ENCODE data around the gene MYBBP1A. TPM values are rescaled to one million over a fixed set of nuclear protein-coding genes. Genes with fewer than 3 reads are reported as not detected.
A peak's percentile ranks its signal among the peaks of the same experiment; 100 is the strongest.
"Not testable (repeated sequence)": the region's sequence is repeated elsewhere in the genome, so short reads cannot be mapped to it uniquely, and the experiment has no call there.

MYBBP1A gene
- total and polyA plus RNA-seq, 9 of the 15 experiments (the other 6 are each of a cell fraction or from before 2014, with no cell fraction given) = 2.0 to 114 (median 47.2) TPM

DNA sequence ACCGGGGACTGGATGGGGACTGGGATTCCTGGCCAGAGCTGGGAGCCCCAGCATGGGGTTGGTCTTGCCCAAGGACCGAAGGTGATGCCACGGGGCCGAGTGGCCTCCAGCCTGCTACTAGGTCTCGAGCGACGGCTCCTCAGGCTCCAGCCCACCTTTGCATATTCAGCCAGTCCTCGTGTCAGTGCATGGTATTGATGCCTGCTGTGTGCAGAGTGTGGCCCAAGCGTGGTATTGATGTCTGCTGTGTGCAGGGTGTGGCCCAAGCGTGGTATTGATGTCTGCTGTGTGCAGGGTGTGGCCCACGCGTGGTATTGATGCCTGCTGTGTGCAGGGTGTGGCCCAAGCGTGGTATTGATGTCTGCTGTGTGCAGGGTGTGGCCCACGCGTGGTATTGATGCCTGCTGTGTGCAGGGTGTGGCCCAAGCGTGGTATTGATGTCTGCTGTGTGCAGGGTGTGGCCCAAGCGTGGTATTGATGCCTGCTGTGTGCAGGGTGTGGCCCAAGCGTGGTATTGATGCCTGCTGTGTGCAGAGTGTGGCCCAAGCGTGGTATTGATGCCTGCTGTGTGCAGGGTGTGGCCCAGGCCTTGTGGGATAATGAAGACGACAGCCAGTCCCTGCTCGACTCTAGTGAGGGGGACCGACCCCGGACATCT, 40.6 kb upstream of the MYBBP1A start:
- intact Hi-C loops (cut with micrococcal nuclease); H3K4me2 ChIP-seq (ENCODE audit: insufficient read depth, low read length); H2AFZ ChIP-seq (ENCODE audit: low read depth, low read length); H3K9ac ChIP-seq (ENCODE audit: insufficient read depth in 1 of 2, low read depth in 2 of 2, low read length in 2 of 2); H3K9me1 ChIP-seq (ENCODE audit: control insufficient read depth, insufficient read depth, low read length); ATAC-seq; FAIRE-seq; H3K27ac ChIP-seq (ENCODE audit: extremely low read depth, low read depth, low read length); H3K9me3 ChIP-seq (replicated peaks; ENCODE audit: control insufficient read depth, insufficient read depth, low read depth, low read length); H3K79me2 ChIP-seq (ENCODE audit: control insufficient read depth, insufficient read depth, low read length); CTCF ChIA-PET (ENCODE audit: low intra/inter-chr PET ratio); H3K4me3 ChIP-seq; H3K36me3 ChIP-seq (ENCODE audit: control insufficient read depth, insufficient read depth, low read length); DNase-seq (ENCODE audit: extremely low read depth in 1 of 4, low spot score in 3 of 4); in situ Hi-C loops (cut with MboI); BruUV-seq (replicated peaks): not testable (repeated sequence)
- H3K27me3 ChIP-seq (ENCODE audit: control insufficient read depth in 2 of 2, insufficient read depth in 2 of 2, low read length in 2 of 2) = peaks cover 4 to 82% of the 10 kb centered on the region in 2 experiments; a peak in 4 of 5 replicates
- 0 out of 2 replicates have a peak, but pooled peaks cover 10% of the 10 kb centered on the region for H4K20me1 ChIP-seq (replicated peaks; ENCODE audit: control insufficient read depth, insufficient read depth, low read length)
- WGBS (ENCODE audit: insufficient coverage, low coverage, missing lambda C conversion rate) = 22% methylated on average over 11 of the region's 23 CpGs
- H3K4me1 ChIP-seq (replicated peaks in 1 of 2; ENCODE audit: control insufficient read depth in 2 of 2, insufficient read depth in 2 of 2, low read length in 2 of 2) = peaks cover 0 to 21% of the 10 kb centered on the region in 2 experiments; a peak in 3 of 5 replicates
- POLR2A ChIA-PET = interaction anchor here (0.7 to 0.9 kb wide), 2 partner anchors 9 to 41 kb away, joined by 3 to 5 read pairs; partner anchors contain the start of gene MYBBP1A
- TF ChIP-seq ZKSCAN8 (CRISPR knock-in tag; IDR thresholded peaks at IDR 0.05) = peak; percentile 96

DNA sequence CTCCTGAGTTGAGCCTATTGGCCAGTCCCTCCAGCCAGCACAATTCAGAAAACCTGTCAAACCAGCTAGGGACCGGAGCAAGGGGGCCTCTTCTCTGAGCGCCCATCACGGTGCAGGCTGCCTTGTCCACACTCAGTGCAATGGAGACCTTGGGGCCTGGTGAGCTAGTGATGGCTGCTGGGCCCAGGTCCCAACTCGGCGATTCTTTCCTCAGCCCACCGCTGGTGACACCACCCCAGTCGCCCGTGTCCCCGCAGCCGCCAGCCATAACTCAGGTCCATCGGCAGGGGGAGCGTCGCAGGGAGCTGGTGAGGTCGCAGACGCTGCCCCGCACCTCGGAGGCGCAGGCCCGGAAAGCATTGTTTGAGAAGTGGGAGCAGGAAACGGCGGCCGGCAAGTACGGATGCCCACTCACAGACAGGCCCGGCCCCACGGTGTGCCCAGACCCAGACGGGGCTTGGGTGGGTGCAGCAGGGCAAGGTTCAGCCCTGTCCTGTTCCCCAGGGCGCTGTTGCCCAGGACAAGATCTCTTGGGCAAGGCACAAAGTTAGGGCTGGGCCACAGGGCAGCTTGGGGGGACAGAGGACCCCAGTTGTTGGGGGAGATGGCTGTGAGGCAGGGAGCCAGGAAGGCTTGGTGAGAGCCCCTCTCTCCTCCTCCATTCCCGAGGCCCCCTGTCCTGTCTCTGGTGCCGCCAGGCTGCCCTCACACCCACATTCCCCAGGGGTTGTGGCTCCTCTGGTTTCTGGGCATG, 39.9 kb upstream of the MYBBP1A start:
- DNase-seq (ENCODE audit: extremely low read depth in 1 of 4, low spot score in 3 of 4) (peak; percentile 63 to 65 (median 64)), FAIRE-seq (no peak), ATAC-seq (peak; percentile 94)
- no peaks in the 10 kb centered on the region for H3K79me2 ChIP-seq (ENCODE audit: control insufficient read depth, insufficient read depth, low read length)
- POLR2A ChIA-PET = interaction anchor here (0.6 to 0.9 kb wide), 4 partner anchors 8 to 46 kb away, joined by 3 to 5 read pairs (median 3); partner anchors contain the start of genes ALOX15 and MYBBP1A
- no peaks in the 10 kb centered on the region for H3K36me3 ChIP-seq (ENCODE audit: control insufficient read depth, insufficient read depth, low read length)
- H3K4me2 ChIP-seq (ENCODE audit: insufficient read depth, low read length) = no peak overlapping the region
- no peak overlapping the region for H3K4me3 ChIP-seq
- H3K27ac ChIP-seq (ENCODE audit: extremely low read depth, low read depth, low read length) = no peak overlapping the region
- no TSS peak for BruUV-seq (replicated peaks)
- in situ Hi-C loops (cut with MboI) = no loop called here
- peaks cover 0 to 20% of the 10 kb centered on the region in 2 experiments; a peak in 3 of 5 replicates for H3K4me1 ChIP-seq (replicated peaks in 1 of 2; ENCODE audit: control insufficient read depth in 2 of 2, insufficient read depth in 2 of 2, low read length in 2 of 2)
- H3K9ac ChIP-seq (ENCODE audit: insufficient read depth in 1 of 2, low read depth in 2 of 2, low read length in 2 of 2) = peak overlapping the region in 1 of 2 experiments; percentile 45; a peak in 1 of 4 replicates
- no peaks in the 10 kb centered on the region for H3K9me1 ChIP-seq (ENCODE audit: control insufficient read depth, insufficient read depth, low read length)
- peaks cover 4 to 83% of the 10 kb centered on the region in 2 experiments; a peak in 4 of 5 replicates for H3K27me3 ChIP-seq (ENCODE audit: control insufficient read depth in 2 of 2, insufficient read depth in 2 of 2, low read length in 2 of 2)
- 10% methylated on average over 22 of the region's 29 CpGs for WGBS (ENCODE audit: insufficient coverage, low coverage, missing lambda C conversion rate)
- intact Hi-C loops (cut with micrococcal nuclease) = no loop called here
- H4K20me1 ChIP-seq (replicated peaks; ENCODE audit: control insufficient read depth, insufficient read depth, low read length) = 0 out of 2 replicates have a peak, but pooled peaks cover 10% of the 10 kb centered on the region
- no peaks in the 10 kb centered on the region for H3K9me3 ChIP-seq (replicated peaks; ENCODE audit: control insufficient read depth, insufficient read depth, low read depth, low read length)
- CTCF ChIA-PET (ENCODE audit: low intra/inter-chr PET ratio) = no interaction called here
- H2AFZ ChIP-seq (ENCODE audit: low read depth, low read length) = no peak overlapping the region
- TF ChIP-seq HNRNPL (IDR thresholded peaks at IDR 0.05; ENCODE audit: low read depth, low read length) (no peak), CCAR2 (IDR thresholded peaks at IDR 0.05; ENCODE audit: low read depth, low read length) (no peak), SP2 (IDR thresholded peaks at IDR 0.05; ENCODE audit: extremely low read depth, low read depth, low read length, poor library complexity, severe bottlenecking) (no peak), ZBTB7A (IDR thresholded peaks at IDR 0.05; ENCODE audit: borderline replicate concordance, control insufficient read depth, low read depth, low read length) (0 out of 2 replicates have a peak, but pooled peaks have one; percentile 16), STAT5B (CRISPR knock-in tag; IDR thresholded peaks at IDR 0.05) (no peak), GTF2A2 (tag; IDR thresholded peaks at IDR 0.05) (no peak)
- TF ChIP-seq, protein P1, sequence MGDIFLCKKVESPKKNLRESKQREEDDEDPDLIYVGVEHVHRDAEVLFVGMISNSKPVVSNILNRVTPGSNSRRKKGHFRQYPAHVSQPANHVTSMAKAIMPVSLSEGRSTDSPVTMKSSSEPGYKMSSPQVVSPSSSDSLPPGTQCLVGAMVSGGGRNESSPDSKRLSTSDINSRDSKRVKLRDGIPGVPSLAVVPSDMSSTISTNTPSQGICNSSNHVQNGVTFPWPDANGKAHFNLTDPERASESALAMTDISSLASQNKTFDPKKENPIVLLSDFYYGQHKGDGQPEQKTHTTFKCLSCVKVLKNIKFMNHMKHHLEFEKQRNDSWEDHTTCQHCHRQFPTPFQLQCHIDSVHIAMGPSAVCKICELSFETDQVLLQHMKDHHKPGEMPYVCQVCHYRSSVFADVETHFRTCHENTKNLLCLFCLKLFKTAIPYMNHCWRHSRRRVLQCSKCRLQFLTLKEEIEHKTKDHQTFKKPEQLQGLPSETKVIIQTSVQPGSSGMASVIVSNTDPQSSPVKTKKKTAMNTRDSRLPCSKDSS (IDR thresholded peaks at IDR 0.05; ENCODE audit: low read depth, partially characterized antibody) = no peak

All from K562 (cell line).